HepG2 (cell line): ENCODE measurements around the gene SLC16A5.

Source experiments
- EP300 ChIP-seq, 3 experiments: sonication (generic) in 1 of 3; formaldehyde crosslinking in 1 of 3; IDR thresholded peaks; 2 replicates each; pipeline versions ENCODE4 v1.5.1 to v1.6.1; 2011 to 2020; ENCODE audit warnings: low read depth in 2 of 3, low read length in 2 of 3, borderline replicate concordance in 1 of 3, improper control_type of control experiment in 1 of 3, mild to moderate bottlenecking in 1 of 3, missing genetic modification reagents in 1 of 3, moderate library complexity in 1 of 3
- ZIK1 ChIP-seq: sonication (generic); formaldehyde crosslinking; IDR thresholded peaks from 2 replicates; pipeline ENCODE4 v1.5.0; 2020; ENCODE audit warnings: mild to moderate bottlenecking, low read depth, missing genetic modification reagents, borderline replicate concordance

- no peak for TF ChIP-seq EP300 (IDR thresholded peaks at IDR 0.05; ENCODE audit: low read depth in 2 of 2, low read length in 2 of 2)
- no peak for TF ChIP-seq EP300 (CRISPR knock-in tag; IDR thresholded peaks at IDR 0.05; ENCODE audit: borderline replicate concordance)
- TF ChIP-seq ZIK1 (CRISPR knock-in tag): no peak
These were observed 43.0 kb downstream of the SLC16A5 start for GRCh38 chr17:75130632-75131277.
